NCI-H748 (cell line): ENCODE results near the gene GNL2.
"Not testable (repeated sequence)": the region's sequence is repeated elsewhere in the genome, so short reads cannot be mapped to it uniquely, and the experiment has no call there.

ENCODE experiments used
- DNase-seq: peaks from one replicate; lab custom pipeline; 2025; ENCODE audit not compliant: unreplicated experiment; lab: John Stamatoyannopoulos, UW

GNL2 gene

DNA sequence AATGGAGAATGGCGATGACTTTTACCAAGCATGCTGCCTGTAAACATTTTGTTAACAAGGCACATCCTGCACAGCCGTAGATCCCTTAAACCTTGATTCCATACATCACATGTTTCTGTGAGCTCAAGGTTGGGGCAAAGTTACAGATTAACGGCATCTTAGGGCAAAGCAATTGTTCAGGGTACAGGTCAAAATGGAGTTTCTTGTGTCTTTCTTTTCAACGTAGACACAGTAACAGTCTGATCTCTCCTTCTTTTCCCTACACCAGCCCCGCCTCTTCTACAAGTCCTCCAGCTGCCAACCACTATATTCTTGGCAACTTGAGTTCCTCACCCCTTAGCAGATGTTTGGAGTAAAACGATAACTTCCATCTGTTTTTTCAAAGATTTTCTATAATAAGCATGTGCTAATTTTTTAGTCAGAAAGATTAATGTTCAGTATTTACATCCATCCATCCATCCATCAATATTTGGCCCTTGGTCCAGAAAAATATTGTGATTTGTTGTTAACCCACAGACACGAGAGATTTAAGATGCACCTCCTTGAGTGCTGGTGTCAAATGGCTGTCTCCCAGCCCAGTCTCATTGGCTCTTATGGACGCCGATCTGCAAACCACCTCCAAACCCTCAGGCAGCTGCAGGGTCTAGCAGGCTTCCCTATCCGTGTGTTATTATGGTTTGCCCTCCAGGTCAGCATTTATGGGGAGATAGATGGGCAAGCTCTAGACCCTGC is 35.2 kb downstream of the GNL2 start:
- no peak for DNase-seq

DNA sequence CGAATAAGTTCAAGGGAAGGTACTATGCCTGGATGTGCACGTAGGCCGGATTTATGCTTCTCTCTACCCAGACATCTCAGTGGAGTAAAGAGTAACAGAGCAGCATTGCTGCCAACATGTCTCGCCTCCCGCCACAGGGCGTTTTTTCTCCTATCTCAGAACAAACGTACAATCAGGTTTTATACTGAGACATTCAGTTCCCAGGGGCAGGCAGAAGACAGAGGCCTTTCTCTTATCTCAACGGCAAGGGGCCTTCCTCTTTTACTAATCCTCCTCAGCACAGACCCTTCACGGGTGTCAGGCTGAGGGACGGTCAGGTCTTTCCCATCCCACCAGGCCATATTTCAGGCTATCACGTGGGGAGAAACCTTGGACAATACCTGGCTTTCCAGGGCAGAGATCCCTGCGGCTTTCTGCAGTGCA is 35.8 kb downstream of the GNL2 start:
- DNase-seq, result not testable (repeated sequence)

DNA sequence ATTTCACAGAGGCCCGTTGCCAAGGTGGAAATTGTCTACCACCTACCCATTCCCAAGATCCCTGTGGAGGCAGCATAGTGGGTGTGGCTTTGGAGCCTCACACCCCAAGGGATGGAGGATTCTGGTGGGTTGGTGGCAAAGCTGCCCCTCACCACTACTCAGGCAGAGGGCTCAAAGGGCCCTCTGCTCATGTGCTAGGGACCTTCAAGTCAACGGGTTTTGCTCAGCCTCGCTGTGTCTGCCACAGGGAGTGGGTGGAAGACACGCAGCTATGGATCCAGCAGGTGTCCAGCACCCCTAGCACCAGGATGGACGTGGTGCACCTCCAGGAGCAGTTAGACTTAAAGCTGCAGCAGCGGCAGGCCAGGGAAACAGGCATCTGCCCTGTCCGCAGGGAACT is 36.7 kb downstream of the GNL2 start:
- DNase-seq, result no peak

DNA sequence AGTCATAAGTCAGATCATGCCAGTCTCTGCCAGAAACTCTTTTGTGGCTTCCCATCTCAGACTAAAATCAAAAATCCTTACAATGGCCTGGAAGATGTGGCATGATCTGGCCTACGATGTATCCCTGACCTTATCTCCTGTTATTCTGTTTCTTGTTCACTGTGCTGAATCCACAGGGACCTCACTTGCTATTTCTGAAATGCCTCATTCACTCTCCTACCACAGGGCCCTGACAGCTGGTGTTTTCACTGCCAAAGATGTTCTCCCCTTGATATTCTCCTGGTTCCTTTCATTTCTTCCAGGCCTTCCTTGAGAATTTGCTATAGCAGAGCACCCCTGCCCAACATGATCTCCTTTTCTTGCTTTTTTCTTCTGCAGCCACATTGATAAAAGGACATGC is 37.3 kb downstream of the GNL2 start:
- DNase-seq, result no peak

DNA sequence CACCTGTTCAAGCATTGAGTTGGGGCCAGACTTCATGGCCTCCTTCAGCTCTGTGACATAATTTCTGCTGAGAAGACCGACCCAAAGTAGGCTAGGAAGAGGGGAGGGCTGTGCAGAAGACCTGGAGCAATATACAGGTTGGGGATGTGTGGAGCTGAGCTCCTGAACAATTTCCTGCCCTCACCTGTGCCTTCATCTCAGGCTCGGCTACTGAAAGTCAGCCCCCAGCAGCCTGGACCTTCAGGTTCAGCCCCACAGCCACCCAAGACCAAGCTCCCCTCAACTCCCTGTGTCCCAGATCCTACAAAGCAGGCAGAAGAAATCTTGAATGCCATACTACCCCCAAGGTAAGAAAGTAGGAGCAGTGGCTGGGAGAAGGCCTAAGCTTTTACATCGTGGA is 38.3 kb downstream of the GNL2 start:
- no peak for DNase-seq

DNA sequence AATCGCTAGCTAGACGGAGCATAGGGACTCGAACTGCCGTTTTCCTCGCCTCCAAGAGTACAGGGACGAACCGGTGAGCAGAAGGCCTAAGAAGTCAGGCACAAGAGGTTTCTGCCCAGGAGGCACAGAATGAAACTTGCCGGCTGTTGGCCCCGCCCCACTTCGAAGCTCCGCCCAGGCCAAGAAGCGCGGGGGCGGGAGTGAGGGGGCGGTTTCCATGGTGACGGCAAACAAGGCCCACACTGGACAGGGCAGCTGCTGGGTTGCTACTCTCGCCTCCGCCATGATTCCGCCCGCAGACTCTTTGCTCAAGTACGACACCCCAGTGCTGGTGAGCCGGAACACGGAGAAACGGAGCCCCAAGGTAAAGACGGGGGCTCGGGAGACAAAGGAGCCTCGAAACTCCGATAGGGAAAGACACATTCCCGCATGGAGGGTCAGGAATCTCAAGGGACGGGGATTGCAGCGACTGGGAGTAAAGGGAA is 39.0 kb downstream of the GNL2 start, which contains the start of gene DNALI1:
Gene DNALI1, plus strand, starts transcription at position 229 of the 485 bp plus-strand sequence. Its CDS starts 55 bp downstream, at position 284.
- DNase-seq, result peak; percentile 87

DNA sequence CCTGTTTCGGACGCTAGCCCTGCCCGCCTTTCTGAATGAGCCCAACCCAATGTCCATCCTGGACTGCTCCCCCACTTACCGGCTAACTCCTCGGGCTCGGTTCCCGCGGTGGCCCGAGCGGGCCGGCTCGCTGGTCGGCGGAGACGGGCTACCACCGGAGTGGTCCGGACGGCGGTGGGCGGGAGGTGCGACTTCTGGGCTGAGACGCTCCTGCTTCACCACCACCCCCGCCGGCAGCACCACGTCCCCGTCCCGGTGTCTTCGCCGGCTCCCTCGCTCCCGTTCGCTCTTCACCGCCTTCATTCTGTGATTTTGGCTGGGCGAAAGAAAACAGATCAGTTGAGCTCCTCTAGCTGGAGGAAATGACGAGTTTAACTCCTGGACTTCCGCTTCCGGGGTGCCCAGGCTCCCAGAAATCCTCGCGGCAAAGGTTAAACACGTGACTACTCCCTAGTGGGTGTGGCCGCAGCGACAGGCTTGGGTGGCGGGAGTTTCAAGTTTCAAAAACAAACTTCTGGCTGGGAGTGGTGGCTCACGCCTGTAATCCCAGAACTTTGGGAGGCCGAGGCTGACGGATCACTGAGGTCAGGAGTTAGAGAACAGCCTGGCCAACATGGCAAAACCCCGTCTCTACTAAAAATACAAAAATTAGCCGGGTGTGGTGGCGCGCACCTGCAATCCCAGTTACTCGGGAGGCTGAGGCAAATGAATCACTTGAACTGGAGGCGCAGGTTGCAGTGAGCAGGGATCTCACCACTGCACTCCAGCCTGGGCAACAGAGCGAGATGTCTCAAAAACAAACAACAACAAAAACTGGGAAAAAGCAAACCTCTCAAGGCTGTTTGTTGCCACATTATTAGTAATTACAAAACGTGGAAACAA is 41.6 kb downstream of the GNL2 start, which contains the start of gene SNIP1:
Gene SNIP1, minus strand, starts transcription at position 367 of the 882 bp plus-strand sequence. Its CDS starts 64 bp downstream, at position 303.
- DNase-seq, result peak; percentile 88

DNA sequence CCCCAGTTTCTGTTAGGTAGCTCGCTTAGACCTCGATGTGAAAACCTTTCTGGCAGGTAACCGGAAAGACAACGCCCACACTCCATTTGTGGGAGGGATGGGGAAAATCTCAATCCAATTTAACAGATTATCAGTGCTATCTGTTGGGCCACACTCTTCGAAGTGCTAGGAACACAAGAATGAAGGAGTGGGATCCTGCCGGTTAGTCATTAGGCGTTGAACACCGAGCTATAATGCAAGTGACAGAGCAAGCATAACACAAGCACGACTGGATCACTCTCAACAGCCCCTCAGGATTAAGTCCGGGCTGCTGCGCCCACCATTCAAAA is 42.2 kb downstream of the GNL2 start:
- DNase-seq, result no peak

DNA sequence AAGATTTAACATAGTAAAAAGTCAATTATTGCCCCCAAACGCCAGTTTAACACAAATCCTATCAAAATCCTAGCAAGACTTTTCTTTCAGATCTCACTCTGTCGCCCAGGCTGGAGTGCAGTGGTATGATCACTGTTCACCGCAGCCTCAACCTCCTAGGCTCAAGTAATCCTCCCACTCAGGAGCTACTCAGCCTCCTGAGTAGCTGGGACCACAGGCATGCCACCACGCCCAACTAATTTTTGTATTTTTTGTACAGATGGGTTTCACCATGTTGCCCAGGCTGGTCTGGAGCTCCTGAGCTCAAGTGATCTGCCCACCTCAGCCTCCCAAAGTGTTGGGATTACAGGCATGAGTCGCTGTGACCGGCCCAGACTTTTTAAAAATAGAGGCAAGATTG is 46.4 kb downstream of the GNL2 start:
- no peak for DNase-seq

DNA sequence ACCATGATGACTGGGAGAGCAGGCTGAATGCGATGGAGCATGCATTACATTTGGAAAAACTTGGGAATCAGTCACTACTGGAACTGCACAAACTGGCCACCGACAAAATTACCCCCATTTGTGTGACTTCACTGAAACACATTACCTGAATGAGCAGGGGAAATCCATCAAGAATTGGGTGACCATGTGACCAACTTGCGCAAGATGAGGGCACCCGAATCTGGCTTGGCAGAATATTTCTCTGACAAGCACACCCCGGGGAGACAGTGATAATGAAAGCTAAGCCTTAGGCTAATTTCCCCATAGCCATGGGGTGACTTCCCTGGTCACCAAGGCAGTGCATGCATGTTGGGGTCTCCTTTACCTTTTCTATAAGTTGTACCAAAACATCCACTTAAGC is 50.7 kb downstream of the GNL2 start:
- DNase-seq, result no peak

DNA sequence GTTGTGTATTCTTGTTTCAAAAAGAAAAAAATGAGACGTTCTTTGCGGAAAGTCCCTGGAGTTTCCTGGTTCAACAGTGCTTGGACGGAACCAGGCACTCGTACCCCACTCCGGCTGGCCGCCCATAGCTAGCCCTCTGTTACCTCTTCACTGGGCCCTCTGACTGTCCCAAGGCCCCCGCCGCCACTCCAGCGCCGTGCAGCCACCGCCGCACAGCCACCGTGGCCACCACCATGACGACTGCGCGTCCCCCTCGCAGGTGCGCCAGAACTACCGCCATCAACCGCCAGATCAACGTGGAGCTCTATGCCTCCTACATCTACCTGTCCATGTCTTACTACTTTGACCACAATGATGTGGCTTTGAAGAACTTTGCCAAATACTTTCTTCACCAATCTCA is 51.2 kb downstream of the GNL2 start:
- DNase-seq, result no peak

DNA sequence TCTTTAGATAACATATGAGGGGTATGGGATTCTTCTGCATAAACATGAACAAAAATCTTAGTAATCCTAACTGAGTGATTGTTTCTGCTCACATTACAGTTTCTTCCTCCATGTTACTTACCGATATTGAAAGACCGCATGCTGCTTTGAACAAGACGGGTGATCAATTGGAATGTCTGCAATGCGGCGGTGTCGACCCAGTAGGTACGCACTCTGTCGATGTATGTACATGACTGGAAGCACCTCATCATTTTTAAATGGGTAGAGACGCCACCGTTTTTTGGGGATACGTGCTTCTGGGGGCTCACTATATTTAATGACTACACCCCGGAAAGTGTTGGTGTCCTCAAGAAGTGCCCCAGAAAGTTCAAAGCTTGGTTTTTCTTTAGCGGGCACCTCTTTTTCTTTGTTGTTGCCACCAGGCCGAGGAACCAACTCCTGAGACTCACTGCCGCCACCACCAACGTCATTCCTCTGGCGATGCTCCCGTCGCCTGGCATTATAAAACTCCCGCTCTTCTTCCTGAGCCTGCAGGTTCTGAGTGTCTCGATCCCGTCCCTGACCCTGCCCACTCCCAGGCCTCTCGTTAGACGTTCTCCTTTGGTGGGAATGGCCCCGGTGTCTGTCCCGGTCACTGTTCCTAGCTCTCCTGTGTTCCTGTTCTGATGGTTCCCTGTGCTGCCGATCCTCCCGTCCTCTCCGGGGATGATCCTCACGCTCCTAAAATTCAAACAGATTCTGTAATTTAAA is 55.5 kb downstream of the GNL2 start:
- DNase-seq, result no peak

DNA sequence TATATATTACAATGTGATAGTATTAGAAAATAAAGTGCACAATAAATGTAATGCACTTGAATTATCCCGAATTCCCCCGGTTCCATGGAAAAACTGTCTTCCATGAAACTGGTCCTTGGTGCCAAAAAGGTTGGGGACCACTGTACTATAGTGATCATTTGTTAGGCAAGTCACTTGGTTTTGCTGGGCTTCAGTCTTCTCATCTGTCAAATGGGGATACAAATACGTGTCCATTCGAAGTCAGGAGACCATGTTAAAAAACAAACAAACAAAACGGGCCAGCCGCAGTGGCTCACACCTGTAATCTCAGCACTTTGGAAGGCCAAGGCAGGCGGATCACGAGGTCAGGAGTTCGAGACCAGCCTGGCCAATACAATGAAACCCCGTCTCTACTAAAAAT is 56.6 kb downstream of the GNL2 start:
- DNase-seq, result not testable (repeated sequence)

DNA sequence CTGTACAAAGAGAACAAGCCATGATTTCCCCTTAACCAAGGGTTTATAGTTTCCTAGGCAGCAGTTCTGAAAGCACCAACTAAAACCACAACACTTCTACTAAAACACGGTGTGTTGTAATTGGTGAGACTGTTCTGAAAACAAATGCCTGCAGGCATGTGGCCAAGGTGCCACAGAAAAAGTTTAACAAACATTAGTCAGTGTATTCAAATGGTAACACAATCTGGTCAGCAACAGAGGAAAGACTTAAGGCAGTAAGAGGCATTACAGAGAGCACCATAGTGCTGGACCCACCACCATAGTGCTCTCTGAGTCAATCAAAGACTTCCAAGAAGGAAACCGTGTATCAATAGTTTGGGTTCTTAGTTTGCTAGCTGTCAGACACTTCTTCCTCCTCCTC is 58.4 kb downstream of the GNL2 start:
- no peak for DNase-seq

DNA sequence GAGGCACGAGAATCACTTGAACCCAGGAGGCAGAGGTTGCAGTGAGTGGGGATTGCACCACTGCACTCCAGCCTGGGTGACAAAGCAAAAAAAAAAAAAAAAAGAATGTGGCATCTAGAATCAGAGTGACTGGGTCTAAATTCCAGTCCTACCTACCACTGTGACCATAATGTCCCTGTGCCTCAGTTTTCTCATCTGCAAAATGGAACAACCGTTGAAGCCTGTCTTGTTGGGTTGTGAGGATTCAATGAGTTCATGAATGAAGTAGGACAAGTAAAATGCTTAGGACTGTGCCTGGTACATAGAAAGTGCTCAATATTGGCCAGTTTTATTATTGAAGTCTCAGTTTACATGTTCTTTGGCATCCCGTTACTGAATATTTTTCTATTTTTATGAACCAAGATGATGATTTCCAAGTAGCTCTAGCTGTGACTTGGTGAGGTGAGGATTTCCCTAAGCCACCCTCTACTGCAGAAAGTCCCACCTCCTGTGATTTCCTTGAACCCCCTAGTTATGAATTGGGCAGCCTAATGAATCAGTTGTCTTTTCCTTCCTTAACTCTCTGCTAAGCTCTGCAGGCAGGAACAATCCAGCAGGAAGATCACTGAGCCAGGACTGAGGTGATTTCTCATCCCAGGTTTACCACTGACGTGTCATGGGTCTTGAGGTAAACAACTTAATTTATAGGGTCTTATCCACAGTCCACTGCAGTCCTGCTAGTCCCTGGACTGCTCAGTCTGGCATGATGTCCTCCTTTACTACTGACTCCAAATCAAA is 62.2 kb downstream of the GNL2 start:
- no peak for DNase-seq

DNA sequence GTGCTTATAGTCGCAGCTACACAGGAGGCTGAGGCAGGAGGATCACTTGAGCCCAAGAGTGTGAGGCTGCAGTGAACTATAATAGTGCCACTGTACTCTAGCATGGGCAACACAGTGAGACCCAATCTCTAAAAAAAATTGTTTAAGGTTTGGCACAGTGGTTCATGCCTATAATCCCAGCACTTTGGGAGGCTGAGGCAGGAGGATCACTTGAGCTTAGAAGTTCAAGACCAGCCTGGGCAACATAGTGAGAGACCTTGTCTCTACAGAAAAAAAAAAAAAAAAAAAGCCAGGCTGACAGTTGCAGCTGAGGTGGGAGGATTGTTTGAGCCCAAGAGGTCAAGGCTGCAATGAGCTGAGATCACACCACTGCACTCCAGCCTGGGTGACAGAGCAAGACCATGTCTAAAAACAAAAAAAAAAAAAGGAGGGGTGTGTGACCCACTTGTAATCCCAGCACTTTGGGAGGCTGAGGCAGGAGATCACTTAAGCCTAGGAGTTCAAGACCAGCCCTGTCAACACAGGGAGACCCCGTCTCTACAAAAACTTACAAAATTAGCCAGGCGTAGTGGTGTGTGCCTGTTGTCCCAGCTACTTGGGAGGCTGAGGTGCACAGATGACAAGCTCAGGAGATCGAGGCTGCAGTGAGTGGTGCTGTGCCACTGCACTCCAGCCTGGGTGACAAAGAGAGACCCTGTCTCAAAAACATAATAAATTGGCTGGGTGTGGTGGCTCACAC is 63.1 kb downstream of the GNL2 start:
- not testable (repeated sequence) for DNase-seq

DNA sequence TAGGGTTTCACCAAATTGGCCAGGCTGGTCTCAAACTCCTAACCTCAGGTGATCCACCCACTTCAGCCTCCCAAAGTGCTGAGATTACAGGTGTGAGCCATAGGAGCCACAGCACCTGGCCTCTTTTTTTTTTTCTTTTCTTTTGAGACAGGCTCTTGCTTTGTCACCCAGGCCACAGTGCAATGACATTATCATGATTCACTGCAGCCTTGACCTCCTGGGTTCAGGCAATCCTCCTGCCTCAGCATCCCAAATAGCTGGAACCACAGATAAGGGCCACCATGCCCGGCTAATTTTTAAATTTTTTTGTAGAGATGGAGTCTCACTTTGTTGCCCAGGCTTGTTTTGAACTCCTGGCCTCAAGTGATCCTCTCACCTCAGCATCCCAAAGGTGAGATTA is 65.8 kb downstream of the GNL2 start:
- DNase-seq, result not testable (repeated sequence)

DNA sequence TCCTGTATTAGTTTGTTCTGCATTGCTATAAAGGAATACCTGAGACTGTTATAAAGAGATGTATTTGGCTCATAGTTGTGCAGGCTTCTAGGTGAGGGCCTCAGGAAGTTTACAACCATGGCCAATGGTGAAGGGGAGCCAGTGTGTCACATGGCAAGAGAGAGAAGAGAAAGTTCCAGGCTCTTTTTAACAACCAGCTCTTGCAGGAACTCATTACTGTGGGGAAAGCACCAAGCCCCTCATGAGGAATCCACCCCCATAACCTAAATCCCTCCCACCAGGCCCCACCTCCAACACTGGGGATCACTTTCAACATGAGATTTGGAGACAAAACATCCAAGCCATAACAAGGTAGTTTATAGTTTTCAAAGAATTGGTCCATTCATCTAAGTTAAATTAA is 76.1 kb downstream of the GNL2 start:
- no peak for DNase-seq

DNA sequence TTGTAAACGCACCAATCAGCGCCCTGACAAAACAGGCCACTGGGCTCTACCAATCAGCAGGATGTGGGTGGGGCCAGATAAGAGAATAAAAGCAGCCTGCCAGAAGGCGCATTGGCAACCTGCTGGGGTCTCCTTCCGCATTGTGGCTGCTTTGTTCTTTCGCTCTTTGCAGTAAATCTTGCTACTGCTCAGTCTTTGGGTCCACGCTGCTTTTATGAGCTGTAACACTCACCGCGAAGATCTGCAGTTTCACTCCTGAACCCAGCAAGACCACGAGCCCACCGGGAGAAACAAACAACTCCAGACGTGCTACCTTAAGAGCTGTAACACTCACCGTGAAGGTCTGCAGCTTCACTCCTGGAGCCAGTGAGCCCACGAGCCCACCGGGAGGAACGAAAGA is 76.8 kb downstream of the GNL2 start:
- DNase-seq, result not testable (repeated sequence)

DNA sequence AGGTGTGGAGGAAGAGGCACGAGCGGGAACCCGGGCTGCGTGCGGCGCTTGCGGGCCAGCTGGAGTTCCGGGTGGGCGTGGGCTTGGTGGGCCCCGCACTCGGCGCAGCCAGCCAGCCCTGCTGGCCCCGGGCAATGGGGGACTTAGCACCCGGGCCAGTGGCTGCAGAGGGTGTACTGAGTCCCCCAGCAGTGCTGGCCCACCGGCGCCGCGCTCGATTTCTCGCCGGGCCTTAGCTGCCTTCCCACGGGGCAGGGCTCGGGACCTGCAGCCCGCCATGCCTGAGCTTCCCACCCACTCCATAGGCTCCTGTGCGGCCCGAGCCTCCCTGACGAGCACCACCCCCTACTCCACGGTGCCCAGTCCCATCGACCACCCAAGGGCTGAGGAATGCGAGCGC is 77.5 kb downstream of the GNL2 start:
- DNase-seq, result not testable (repeated sequence)
